Tibial nerve (tissue), 4 donors: Measurements from ENCODE around the gene SMG6. TPM values are rescaled to one million over a fixed set of nuclear protein-coding genes. Genes with fewer than 3 reads are reported as not detected.

ENCODE experiments used
- DNase-seq, 2 donors: peaks; one replicate each; pipeline ENCODE4 v3.0.0-alpha.2; 2019; ENCODE audit warnings: low spot score in 2 of 2
- H3K27ac ChIP-seq, 4 donors: fragments of 200-600 bp; sonication (generic) in 3 of 4; one replicate each; pipeline ENCODE4 v1.5.1; 2017 to 2019; ENCODE audit warnings: mild to moderate bottlenecking in 1 of 4
- H3K27me3 ChIP-seq, 2 donors: fragments of 200-600 bp; sonication (generic) in 1 of 2; one replicate each; pipeline versions ENCODE4 v1.5.1 to v1.6.0; 2017 to 2019
- H3K36me3 ChIP-seq, 3 donors: fragments of 200-600 bp; sonication (generic); one replicate each; pipeline ENCODE4 v1.5.1; 2018 to 2019
- H3K4me1 ChIP-seq, 4 donors: fragments of 200-600 bp; sonication (generic) in 3 of 4; one replicate each; pipeline ENCODE4 v1.5.1; 2017 to 2019
- H3K4me3 ChIP-seq, 4 donors: fragments of 200-600 bp; sonication (generic) in 3 of 4; one replicate each; pipeline ENCODE4 v1.5.1; 2017 to 2019; ENCODE audit warnings: mild to moderate bottlenecking in 1 of 4, moderate library complexity in 1 of 4
- H3K9me3 ChIP-seq, 4 donors: fragments of 200-600 bp; sonication (generic) in 3 of 4; one replicate each; pipeline ENCODE4 v1.5.1; 2017 to 2019
- CTCF ChIP-seq, 5 experiments: fragments of 200-600 bp in 3 of 5; fragments of 450-650 bp in 2 of 5; sonication (generic) in 3 of 5; IDR thresholded peaks; one replicate each; pipeline ENCODE4 v1.5.1; 2016 to 2019; ENCODE audit warnings: antibody characterized with exemption in 5 of 5, mild to moderate bottlenecking in 3 of 5, moderate library complexity in 2 of 5
- EP300 ChIP-seq, 2 donors: sonication (generic); formaldehyde crosslinking; IDR thresholded peaks; one replicate each; pipeline ENCODE4 v1.6.1; 2017; ENCODE audit warnings: antibody characterized with exemption in 2 of 2, mild to moderate bottlenecking in 1 of 2
- POLR2A ChIP-seq, 2 donors: fragments of 450-650 bp; IDR thresholded peaks; one replicate each; pipeline ENCODE4 v1.6.1; 2017; ENCODE audit warnings: antibody characterized with exemption in 2 of 2, mild to moderate bottlenecking in 2 of 2, moderate library complexity in 2 of 2
- WGBS, 2 donors: methylation state at CpG; one replicate each; pipeline ENCODE4 v1.1.5; 2018; 5-methylcytosine and 5-hydroxymethylcytosine counted together
- total RNA-seq, 4 donors: library from RNA; depleted of rRNA; stranded (reverse); fragments of >200 nt; gene quantifications; one replicate each; pipeline ENCODE4 v1.1.0, GENCODE V29; 2016

SMG6 gene
- total RNA-seq, 4 donors from 2014 or later, result 29.5 to 86.5 (median 40.1) TPM

GRCh38 chr17:2029911-2030778 lies 273.4 kb downstream of the SMG6 start, which contains the start of gene DPH1:
Gene DPH1 (plus strand): TSS chr17:2030153. CDS start chr17:2030170, 17 bp downstream.
- WGBS, 2 donors, result 1% methylated on average over 23 to 32 of the region's 59 CpGs
- peak; percentile 76 to 91 for TF ChIP-seq EP300 (IDR thresholded peaks at IDR 0.05)
- TF ChIP-seq POLR2A (IDR thresholded peaks at IDR 0.05), result peak in 1 of 2 donors; percentile 60
- peak in 1 of 5 experiments; percentile 44 for TF ChIP-seq CTCF (IDR thresholded peaks at IDR 0.05)
- peaks cover 0 to 33% of the 10 kb centered on the region in 2 donors for H3K27me3 ChIP-seq
- peak within 1 kb of the TSS in 2 of 4 donors; percentile 74 to 78 for H3K27ac ChIP-seq
- H3K4me1 ChIP-seq, result peaks cover 0 to 59% (median 22%) of the 10 kb centered on the region in 4 donors
- DNase-seq, result peak; percentile 79 to 82
- H3K9me3 ChIP-seq, result no peaks in the 10 kb centered on the region
- peak within 1 kb of the TSS; percentile 70 to 99 (median 93) for H3K4me3 ChIP-seq
- H3K36me3 ChIP-seq, result peaks cover 0 to 15% (median 0%) of the 10 kb centered on the region in 3 donors

GRCh38 chr17:2028737-2029136 lies 274.8 kb downstream of the SMG6 start:
- DNase-seq, result no peak
- Histone ChIP-seq H3K27ac (no peak overlapping the region), H3K4me1 (peaks cover 0 to 73% (median 35%) of the 10 kb centered on the region in 4 donors), H3K27me3 (peaks cover 0 to 44% of the 10 kb centered on the region in 2 donors), H3K9me3 (no peaks in the 10 kb centered on the region), H3K36me3 (peaks cover 0 to 6% (median 0%) of the 10 kb centered on the region in 3 donors), H3K4me3 (no peak overlapping the region)
- TF ChIP-seq CTCF (IDR thresholded peaks at IDR 0.05) (no peak), POLR2A (IDR thresholded peaks at IDR 0.05) (no peak), EP300 (IDR thresholded peaks at IDR 0.05) (no peak)
- WGBS, 2 donors, result 37 to 51% methylated on average over 6 of the region's 6 CpGs

- H3K27me3 ChIP-seq, result peaks cover 0 to 49% of the 10 kb centered on the region in 2 donors
- 63 to 74% methylated on average over 5 of the region's 5 CpGs for WGBS, 2 donors
- no peak overlapping the region for H3K27ac ChIP-seq
- TF ChIP-seq EP300 (IDR thresholded peaks at IDR 0.05) (no peak), POLR2A (IDR thresholded peaks at IDR 0.05) (no peak), CTCF (IDR thresholded peaks at IDR 0.05) (no peak)
- H3K36me3 ChIP-seq, result peaks cover 0 to under 1% (median 0%) of the 10 kb centered on the region in 3 donors
- H3K4me1 ChIP-seq, result peaks cover 0 to 73% (median 38%) of the 10 kb centered on the region in 4 donors
- DNase-seq, result no peak
- H3K4me3 ChIP-seq, result no peak overlapping the region
- H3K9me3 ChIP-seq, result no peaks in the 10 kb centered on the region
Observed at GRCh38 chr17:2028234-2028614, 275.4 kb downstream of the SMG6 start.

- TF ChIP-seq CTCF (IDR thresholded peaks at IDR 0.05), result no peak
- no peak for TF ChIP-seq POLR2A (IDR thresholded peaks at IDR 0.05)
- TF ChIP-seq EP300 (IDR thresholded peaks at IDR 0.05), result no peak
- H3K36me3 ChIP-seq, result no peaks in the 10 kb centered on the region
- H3K27ac ChIP-seq, result no peak overlapping the region
- peaks cover 0 to 55% of the 10 kb centered on the region in 2 donors for H3K27me3 ChIP-seq
- WGBS, 2 donors, result 48 to 54% methylated on average over 11 of the region's 11 CpGs
- no peaks in the 10 kb centered on the region for H3K9me3 ChIP-seq
- H3K4me3 ChIP-seq, result no peak overlapping the region
- DNase-seq, result no peak
- peaks cover 0 to 73% (median 42%) of the 10 kb centered on the region in 4 donors for H3K4me1 ChIP-seq
Observed at GRCh38 chr17:2027528-2028233, 275.9 kb downstream of the SMG6 start.
